ENCODE results near the gene KLHL17.

KLHL17 gene

GRCh38 chr1:960363-961131 lies at the start of gene KLHL17:
TSS of gene KLHL17 (plus strand) at chr1:960584. CDS start at chr1:960694, 110 bp downstream.
- peak within 1 kb of the TSS in 13 of 21 experiments; percentile 9 to 78 (median 37) for H3K27ac ChIP-seq
- H3K4me3 ChIP-seq, result peak within 1 kb of the TSS; percentile 80 to 99 (median 91)

DNA sequence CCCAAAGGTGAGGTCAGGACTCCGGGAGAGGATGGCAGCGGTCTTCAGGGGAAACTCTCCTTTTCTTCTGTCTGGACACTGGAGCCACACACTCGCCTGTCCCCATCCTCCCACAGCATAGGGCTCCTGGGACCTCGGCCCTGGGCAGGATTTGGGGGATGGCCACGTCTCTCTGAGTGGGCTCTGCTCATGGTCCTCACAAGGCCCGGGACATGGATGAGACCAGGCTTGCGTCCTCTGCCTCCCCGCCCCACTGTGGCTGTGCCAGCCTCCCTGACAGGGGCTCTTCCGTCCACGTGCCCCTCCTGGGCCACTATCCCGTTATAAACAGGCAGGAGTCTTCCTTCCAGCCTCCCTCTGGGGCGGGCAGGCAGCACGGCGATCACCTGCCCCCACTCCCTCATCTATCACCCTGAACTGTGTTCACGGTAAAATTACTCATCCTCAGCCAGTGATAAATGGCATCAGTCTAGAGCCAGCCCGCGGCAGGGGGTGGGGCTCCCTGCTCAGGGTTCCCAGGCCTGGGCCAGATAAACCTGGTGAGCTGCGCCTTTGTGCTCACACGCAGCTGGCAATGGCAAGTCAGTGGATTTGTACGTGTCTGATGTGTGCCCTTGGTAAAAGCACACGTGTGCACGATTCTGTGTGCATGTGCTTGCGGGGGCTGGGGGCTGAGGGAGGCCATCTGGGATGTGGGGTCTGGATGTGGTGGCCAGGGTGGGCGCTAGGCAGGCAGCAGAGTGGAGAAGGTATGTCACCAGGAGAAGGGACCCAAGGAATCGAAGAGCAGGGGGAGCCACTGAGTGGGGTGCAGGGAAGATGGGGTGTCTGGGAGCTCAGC lies 49.3 kb upstream of the KLHL17 start:
- no peak overlapping the region for H3K27ac ChIP-seq
- no peak overlapping the region for H3K4me3 ChIP-seq

DNA sequence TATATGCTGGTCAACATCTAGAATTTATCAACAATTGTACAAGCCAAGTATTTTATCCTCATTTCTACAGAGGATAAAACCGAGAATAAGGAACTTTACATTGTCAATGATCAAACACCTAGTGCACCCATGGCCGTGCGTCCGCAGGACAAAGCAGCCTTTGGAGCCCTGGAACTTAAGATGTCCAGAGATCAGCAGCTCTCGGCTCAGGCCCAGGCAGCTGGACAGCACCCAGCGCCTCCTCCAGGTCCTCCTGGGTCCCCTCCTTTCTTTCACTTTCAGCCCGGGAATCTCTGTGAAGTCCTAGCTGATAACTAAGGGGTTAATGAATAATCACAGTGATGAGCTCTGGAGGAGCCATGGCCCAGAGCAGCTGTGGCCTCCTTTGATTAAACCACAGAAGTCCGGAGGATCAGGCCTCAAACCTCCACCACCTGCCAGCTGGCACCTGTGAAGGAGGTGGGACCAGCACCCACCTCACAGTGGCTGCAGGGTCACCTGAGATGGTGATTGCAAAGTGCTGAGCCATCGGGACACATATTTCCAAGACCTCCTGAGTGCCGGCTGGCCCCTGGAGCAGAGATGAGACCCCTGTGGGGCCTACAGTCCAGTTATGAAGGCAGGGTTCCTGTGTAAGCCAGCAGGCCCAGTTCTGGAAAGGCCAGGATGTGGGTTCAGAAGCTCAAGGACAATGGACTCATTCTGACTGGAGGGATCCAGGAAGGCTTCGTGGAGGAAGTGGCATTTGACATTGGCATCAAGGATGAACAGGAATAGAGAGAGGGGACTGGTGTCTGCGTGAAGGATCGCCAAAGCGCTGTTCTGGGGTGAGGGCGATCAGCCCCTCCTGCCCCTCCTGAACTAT lies 48.3 kb upstream of the KLHL17 start:
- Histone ChIP-seq H3K4me3 (no peak overlapping the region), H3K27ac (no peak overlapping the region)

DNA sequence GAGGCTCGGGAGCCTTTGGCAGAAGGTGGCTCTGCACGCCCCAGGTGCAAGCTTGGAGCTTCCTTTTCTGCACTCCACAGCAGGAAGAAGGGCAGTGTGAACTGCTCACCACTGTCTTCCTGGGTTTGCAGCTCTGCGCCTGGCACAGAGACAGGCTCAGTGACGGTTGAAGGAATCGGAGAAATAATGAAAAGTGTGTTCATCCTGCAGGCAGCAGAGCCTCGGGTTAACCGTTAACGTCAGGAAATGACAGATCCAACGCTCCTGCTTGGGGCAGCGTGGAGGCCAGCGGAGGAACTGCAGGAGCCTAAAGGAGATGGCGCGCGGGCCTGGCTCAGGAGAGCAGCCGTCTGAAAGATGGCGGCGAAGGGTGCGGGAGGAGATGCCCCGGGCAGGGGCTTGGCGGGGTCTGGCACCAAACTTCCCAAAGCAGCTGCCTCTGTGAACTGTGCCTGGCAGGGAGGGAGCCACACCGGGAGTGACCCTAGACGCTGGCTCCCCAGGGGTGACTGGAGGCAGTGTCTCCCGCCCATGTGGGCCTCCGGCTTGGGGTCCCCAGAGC lies 47.6 kb upstream of the KLHL17 start:
- Histone ChIP-seq H3K27ac (no peak overlapping the region), H3K4me3 (no peak overlapping the region)

DNA sequence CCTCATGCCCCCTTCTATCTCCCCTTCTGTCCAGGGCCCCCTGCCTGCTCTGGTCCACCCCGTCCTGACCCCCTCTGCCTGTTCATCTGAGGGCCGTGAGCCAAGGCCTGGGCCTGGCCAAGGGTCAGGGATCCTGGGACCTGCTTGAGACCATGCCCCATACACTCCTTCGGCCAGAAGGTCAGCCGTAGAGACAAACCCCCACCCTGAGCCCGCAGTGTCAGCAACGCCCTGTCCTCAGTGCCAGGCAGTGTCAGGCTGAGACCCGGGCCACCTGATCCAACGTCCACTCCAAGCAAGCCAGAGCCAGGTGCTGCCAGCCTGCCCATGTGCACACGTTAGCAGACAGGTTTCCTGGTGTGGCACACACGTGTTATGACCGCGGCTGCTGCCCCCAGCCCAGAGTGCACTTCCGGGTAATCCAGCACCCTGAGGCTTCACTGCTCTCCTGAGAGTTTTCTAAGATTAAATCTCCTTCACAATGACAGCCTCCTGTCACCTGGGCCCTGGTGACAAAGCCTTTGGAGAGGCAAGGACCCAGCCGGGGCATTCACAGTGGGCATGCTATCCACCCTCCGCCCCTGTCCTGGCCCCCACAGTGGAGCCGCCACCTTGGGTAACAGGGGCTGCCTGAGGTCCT lies 46.8 kb upstream of the KLHL17 start:
- no peak overlapping the region for H3K4me3 ChIP-seq
- no peak overlapping the region for H3K27ac ChIP-seq

DNA sequence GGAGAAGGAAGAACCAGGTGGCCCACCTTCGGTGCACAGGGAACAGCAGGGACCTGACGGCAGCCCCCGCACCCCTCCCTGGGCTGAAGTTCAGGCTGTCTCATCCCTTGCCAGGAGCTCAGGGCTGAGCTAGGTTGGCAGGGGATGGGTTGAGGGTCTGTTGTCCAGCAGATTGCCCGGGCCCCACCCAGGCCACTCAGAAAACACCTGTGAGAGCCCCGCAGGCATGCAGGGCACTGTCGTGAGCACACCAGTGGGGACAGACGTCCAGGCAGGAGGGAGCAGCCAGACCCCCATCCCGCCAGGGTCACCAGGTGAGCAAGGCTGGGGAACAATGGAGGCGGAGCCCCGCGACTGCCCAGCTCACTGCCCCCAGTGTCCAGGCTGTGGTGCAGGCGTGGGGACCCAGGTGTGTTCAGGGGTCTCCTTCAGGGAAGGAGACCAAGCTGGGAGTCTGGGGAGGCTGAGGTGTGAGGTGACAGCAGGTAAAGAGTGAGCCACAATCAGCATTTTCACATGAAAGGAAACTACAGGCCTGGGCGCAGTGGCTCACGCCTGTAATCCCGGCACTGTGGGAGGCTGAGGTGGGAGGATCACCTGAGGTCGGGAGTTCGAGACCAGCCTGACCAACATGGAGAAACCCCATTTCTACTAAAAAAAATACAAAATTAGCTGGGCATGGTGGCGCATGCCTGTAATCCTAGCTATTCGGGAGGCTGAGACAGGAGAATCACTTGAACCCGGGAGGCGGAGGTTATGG lies 46.1 kb upstream of the KLHL17 start:
- H3K4me3 ChIP-seq, result no peak overlapping the region
- no peak overlapping the region for H3K27ac ChIP-seq

DNA sequence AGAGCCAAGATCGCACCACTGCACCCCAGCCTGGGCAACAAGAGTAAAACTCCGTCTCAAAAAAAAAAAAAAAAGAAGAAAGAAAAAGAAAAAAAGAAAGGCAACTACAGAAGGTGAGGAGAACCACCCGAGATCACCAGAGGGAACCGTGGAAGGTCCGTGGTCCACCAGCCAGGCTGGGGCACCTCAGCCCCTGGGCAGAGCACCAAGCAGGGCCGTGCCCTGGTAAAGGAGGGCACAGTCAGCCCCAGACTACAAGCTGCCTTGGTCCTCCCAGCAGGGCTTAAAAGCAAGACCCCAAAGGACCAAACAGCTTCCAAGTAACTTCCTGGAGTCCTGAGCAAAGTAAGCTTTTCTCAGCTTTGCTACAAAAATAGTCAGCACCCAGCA lies 45.5 kb upstream of the KLHL17 start:
- no peak overlapping the region for H3K4me3 ChIP-seq
- H3K27ac ChIP-seq, result no peak overlapping the region

GRCh38 chr1:915295-916172 lies 44.9 kb upstream of the KLHL17 start:
- H3K27ac ChIP-seq, result no peak overlapping the region
- no peak overlapping the region for H3K4me3 ChIP-seq

DNA sequence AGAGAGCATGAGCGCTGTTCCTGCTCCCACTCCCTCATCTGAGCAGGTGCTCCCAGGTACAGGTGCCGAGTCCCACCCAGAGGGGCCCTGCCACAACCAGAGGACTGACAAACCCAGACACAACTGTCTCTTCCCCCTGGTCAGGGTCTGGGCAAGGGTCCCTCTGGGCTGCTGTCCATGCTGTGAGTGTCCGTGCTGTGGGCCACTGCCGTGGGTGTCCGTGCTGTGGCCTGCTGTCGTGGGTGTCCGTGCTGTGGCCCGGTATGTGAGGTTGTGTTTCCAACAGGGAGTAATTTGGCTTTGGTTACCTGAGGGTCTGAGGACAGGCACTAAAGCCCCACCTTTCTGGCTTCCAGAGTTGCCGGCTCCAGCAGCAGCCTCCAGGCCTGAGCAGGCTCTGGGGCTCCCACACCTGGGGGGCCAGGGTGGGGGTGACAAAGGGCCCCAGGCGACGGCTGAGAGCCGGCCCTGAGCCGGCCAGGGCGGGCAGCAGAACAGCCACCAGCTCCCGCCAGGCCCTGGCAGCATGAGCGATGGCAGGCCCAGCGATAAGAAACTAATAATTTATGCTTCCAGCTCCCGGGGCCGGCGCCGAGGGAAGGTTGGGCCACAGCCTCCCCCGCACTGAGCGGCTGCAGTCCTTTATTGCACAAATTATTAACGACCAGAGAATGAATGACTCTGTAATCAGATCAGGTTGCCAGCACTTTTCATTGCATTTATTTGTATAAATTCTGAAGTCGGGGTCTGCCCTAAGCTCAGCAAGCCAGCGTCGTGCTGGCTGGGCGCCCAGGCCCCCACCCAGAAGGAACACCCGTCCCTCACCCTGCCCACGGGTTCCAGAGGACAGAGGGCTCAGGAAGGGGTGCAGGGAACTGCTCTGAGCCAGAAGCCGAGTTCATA lies 44.0 kb upstream of the KLHL17 start:
- Histone ChIP-seq H3K4me3 (no peak overlapping the region), H3K27ac (no peak overlapping the region)

GRCh38 chr1:917076-917459 lies 43.3 kb upstream of the KLHL17 start:
- Histone ChIP-seq H3K27ac (no peak overlapping the region), H3K4me3 (no peak overlapping the region)

DNA sequence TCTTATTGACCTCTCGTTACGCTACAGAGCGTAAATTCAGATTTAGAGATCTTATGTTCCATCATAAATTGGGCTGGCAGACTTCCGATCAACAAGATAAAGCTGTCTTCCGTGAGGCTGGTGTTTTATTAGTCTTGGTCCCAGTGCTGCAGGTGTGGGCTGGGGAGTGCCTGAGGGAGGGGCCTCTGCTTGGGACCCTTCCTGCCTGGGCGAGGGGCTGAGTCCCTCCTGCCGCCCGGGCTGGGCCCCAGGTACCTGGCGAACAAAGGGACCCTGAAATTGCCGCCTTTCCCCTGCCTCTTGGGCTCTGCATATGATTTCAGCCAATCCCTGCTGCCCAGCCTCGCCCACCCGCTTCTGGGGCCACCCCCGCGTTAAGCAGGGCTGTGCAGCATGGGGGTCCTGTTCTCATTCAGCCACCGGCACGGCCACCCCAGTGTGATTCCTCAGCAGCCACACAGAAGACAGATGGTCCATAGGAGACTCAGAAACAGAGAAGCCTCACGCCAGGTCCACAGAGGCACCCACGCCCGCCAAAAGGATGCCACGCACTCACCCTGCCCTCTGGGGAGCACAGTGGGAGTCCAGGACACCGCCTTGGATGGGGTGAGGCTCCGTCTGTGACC lies 42.8 kb upstream of the KLHL17 start:
- Histone ChIP-seq H3K4me3 (no peak overlapping the region), H3K27ac (no peak overlapping the region)

DNA sequence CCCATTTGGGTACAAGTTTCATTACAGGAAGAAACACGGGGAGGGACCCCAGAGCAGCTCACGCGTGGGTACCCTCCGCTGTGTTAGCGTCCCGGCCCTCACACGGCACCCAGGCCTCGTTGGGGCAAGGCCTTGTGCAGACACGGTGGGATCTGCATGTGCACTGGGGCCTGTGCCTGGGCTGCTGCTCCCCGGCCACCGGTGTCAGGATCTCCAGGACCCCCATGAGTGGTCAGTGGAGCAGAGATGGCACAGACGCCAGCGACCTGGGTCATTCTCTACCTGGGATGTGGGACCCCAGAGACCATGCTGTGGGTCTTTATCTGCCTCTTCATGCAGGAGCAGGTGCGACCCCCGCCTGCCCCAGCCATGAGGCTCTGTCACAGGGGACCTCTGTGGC lies 42.0 kb upstream of the KLHL17 start:
- no peak overlapping the region for H3K27ac ChIP-seq
- H3K4me3 ChIP-seq, result no peak overlapping the region

DNA sequence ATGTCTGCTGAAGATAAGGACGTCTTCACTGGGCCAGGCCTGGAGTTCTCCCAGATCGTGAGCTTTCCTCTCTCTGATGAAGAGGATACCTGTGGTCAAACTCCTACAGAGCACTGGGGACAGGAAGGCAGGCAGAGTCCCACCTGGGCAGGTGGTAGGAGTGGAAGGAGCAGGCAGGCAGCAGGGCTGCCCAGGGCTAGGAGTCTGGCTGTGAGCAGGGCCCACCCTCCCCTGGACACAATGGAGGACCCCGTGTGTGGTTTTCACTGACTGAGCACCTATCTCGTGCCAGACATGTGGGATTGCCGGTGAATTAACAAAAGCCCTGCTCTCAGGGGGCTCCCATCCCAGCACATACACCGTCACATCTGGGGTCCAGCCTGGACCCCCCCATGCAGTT lies 41.5 kb upstream of the KLHL17 start:
- H3K27ac ChIP-seq, result no peak overlapping the region
- no peak overlapping the region for H3K4me3 ChIP-seq

DNA sequence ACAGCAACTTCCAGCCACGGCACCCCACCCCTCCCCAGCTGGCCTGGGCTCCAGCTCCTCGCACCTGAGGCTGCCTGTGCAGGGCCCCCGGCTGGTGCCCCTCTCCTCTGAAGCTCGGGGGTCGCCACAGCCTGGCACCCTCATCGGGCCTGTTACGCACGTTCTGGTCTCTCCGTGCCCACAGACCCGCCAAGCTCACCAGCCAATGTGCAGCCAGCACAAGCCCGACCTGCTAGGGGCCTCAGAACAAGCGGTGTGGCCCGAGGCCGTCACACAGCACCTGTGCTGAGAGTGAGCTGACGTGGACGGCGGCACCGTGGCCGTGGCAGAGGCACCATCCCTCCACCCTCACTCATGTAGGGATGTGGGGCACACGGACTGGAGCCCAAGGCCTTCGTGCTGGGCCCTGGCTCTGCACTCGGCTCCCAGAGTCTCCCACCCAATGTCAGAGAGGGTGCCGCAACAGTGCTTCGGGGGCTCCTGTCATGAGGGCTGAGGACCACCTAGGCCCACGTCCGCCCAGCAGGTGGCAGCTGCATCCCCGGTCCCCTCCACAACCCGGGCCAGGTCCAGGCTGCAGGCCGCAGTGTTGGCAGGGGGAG lies 41.0 kb upstream of the KLHL17 start:
- Histone ChIP-seq H3K4me3 (no peak overlapping the region), H3K27ac (no peak overlapping the region)

GRCh38 chr1:920010-920409 lies 40.4 kb upstream of the KLHL17 start:
- no peak overlapping the region for H3K27ac ChIP-seq
- H3K4me3 ChIP-seq, result no peak overlapping the region

GRCh38 chr1:920521-920920 lies 39.9 kb upstream of the KLHL17 start:
- Histone ChIP-seq H3K27ac (no peak overlapping the region), H3K4me3 (no peak overlapping the region)

All from skin epidermis (tissue), 12 donors.